IMR-90 (cell line): ENCODE data around the gene ATG10. TPM values are rescaled to one million over a fixed set of nuclear protein-coding genes. Genes with fewer than 3 reads are reported as not detected.
"Not testable (repeated sequence)": the region's sequence is repeated elsewhere in the genome, so short reads cannot be mapped to it uniquely, and the experiment has no call there.

Experiments used
- ATAC-seq: fragments of 200-7000 bp; cut with Tn5 transposase; 2 replicates; pipeline ENCODE4 v1.9.1; 2020; ENCODE audit warnings: low read depth, mild to moderate bottlenecking, moderate library complexity
- BruUV-seq: library from RNA; stranded (reverse); fragments of 400-500 nt; replicated peaks from 2 replicates; lab custom pipeline; 2021; lab: Mats Ljungman, UMichigan
- CTCF ChIA-PET: fragments of 300-600 bp; formaldehyde crosslinking; extraction: SDS; loops from one replicate; lab custom pipeline; 2021; ENCODE audit warnings: antibody characterized with exemption; lab: Yijun Ruan, JAX
- POLR2A ChIA-PET: fragments of 300-600 bp; sonication (Branson Sonifier 250); formaldehyde crosslinking; loops from one replicate; lab custom pipeline; 2022; ENCODE audit warnings: antibody characterized with exemption; ENCODE audit not compliant: unreplicated experiment; lab: Charles Lee
- DNase-seq: peaks from one replicate; pipeline ENCODE4 v3.0.0; 2013
- H2AFZ ChIP-seq: replicated peaks from 2 replicates; pipeline ENCODE3; 2013; ENCODE audit warnings: low read length, mild to moderate bottlenecking; ENCODE audit not compliant: poor library complexity
- H2AK5ac ChIP-seq: 2 replicates; pipeline ENCODE4 v1.6.1; 2013; ENCODE audit warnings: low read depth, low read length, inconsistent platforms
- H2AK9ac ChIP-seq: replicated peaks from 2 replicates; pipeline ENCODE3; 2013; ENCODE audit warnings: mild to moderate bottlenecking, low read depth, low read length, moderate library complexity; ENCODE audit not compliant: poor library complexity
- H2BK120ac ChIP-seq: 2 replicates; pipeline ENCODE4 v1.6.1; 2013; ENCODE audit warnings: low read depth, low read length, inconsistent platforms
- H2BK15ac ChIP-seq: 3 replicates; pipeline ENCODE4 v1.6.1; 2013; ENCODE audit warnings: low read depth, low read length, inconsistent platforms
- H2BK20ac ChIP-seq: 2 replicates; pipeline ENCODE4 v1.6.1; 2013; ENCODE audit warnings: low read depth, mild to moderate bottlenecking, inconsistent platforms, low read length, moderate library complexity
- H2BK5ac ChIP-seq: 2 replicates; pipeline ENCODE4 v1.6.1; 2013; ENCODE audit warnings: mild to moderate bottlenecking, low read depth, low read length, inconsistent platforms; ENCODE audit not compliant: poor library complexity, severe bottlenecking
- H3K14ac ChIP-seq: replicated peaks from 2 replicates; pipeline ENCODE4 v1.6.1; 2013; ENCODE audit warnings: low read depth, low read length, inconsistent platforms
- H3K18ac ChIP-seq: 2 replicates; pipeline ENCODE4 v1.6.1; 2013; ENCODE audit warnings: low read depth, low read length, control low read depth
- H3K23ac ChIP-seq: 2 replicates; pipeline ENCODE4 v1.6.1; 2013; ENCODE audit warnings: low read depth, low read length, inconsistent platforms
- H3K27ac ChIP-seq: 2 replicates; pipeline ENCODE4 v1.5.1; 2013; ENCODE audit warnings: mild to moderate bottlenecking, control low read depth, low read length; ENCODE audit not compliant: insufficient read depth
- H3K27me3 ChIP-seq: 2 replicates; pipeline ENCODE4 v1.6.1; 2013; ENCODE audit warnings: low read length; ENCODE audit not compliant: control insufficient read depth, insufficient read depth
- H3K36me3 ChIP-seq: 2 replicates; pipeline ENCODE4 v1.6.1; 2013; ENCODE audit warnings: low read length, mixed read lengths; ENCODE audit not compliant: control insufficient read depth, insufficient read depth
- H3K4ac ChIP-seq: 2 replicates; pipeline ENCODE4 v1.6.1; 2013; ENCODE audit warnings: low read depth, low read length, inconsistent platforms
- H3K4me1 ChIP-seq: 2 replicates; pipeline ENCODE4 v1.6.1; 2013; ENCODE audit warnings: low read length, mixed read lengths; ENCODE audit not compliant: control insufficient read depth, insufficient read depth
- H3K4me2 ChIP-seq: 2 replicates; pipeline ENCODE4 v1.6.1; 2013; ENCODE audit warnings: low read depth, mild to moderate bottlenecking, control low read depth, low read length, moderate library complexity
- H3K4me3 ChIP-seq: 2 replicates; pipeline ENCODE4 v1.5.1; 2013; ENCODE audit warnings: low read depth, mild to moderate bottlenecking, control low read depth, low read length, moderate library complexity; ENCODE audit not compliant: insufficient read depth
- H3K56ac ChIP-seq: 2 replicates; pipeline ENCODE4 v1.6.1; 2013; ENCODE audit warnings: low read length, inconsistent platforms; ENCODE audit not compliant: insufficient read depth; ENCODE audit errors: extremely low read depth
- H3K79me1 ChIP-seq, 2 experiments: 2 replicates each; pipeline ENCODE4 v1.6.1; 2013; ENCODE audit warnings: low read length in 2 of 2, inconsistent platforms in 1 of 2, low read depth in 1 of 2
- H3K9ac ChIP-seq: 2 replicates; pipeline ENCODE4 v1.6.1; 2013; ENCODE audit warnings: low read depth, low read length, control low read depth
- H3K9me1 ChIP-seq: 2 replicates; pipeline ENCODE4 v1.6.1; 2013; ENCODE audit warnings: low read length, inconsistent platforms; ENCODE audit not compliant: insufficient read depth
- H3K9me3 ChIP-seq: 2 replicates; pipeline ENCODE4 v1.6.1; 2013; ENCODE audit warnings: low read length; ENCODE audit not compliant: control insufficient read depth, insufficient read depth
- H4K20me1 ChIP-seq: 2 replicates; pipeline ENCODE4 v1.6.1; 2013; ENCODE audit warnings: low read length, inconsistent platforms; ENCODE audit not compliant: insufficient read depth
- H4K5ac ChIP-seq: 2 replicates; pipeline ENCODE4 v1.6.1; 2013; ENCODE audit warnings: mild to moderate bottlenecking, low read depth, low read length, control low read depth
- H4K8ac ChIP-seq, 2 experiments: 2 replicates each; pipeline ENCODE4 v1.6.1; 2013; ENCODE audit warnings: low read depth in 2 of 2, low read length in 2 of 2, control low read depth in 1 of 2, inconsistent platforms in 1 of 2
- H4K91ac ChIP-seq: 2 replicates; pipeline ENCODE4 v1.6.1; 2013; ENCODE audit warnings: low read depth, low read length, inconsistent platforms; ENCODE audit not compliant: insufficient read depth
- WGBS, 2 experiments: methylation state at CpG; one replicate each; pipeline versions ENCODE4 v1.1.5 to v1.1.7; 2013; ENCODE audit warnings: missing lambda C conversion rate in 2 of 2; ENCODE audit not compliant: insufficient read length in 1 of 2; ENCODE audit errors: extremely low coverage in 2 of 2; 5-methylcytosine and 5-hydroxymethylcytosine counted together
- dilution Hi-C: fragments of 300-500 bp; cut with HindIII; formaldehyde crosslinking; loops from one replicate; pipeline ENCODE4 v1.14.3; 2018; ENCODE audit warnings: low sequenced_read_pairs; ENCODE audit not compliant: unreplicated experiment
- in situ Hi-C: fragments of 300-500 bp; cut with MboI; formaldehyde crosslinking; loops from 3 replicates; pipeline ENCODE4 v1.14.3; 2019; ENCODE audit warnings: low sequenced_read_pairs, inconsistent platforms, mixed read lengths
- intact Hi-C: fragments of 100-400 bp; cut with micrococcal nuclease; formaldehyde crosslinking; loops from 2 replicates; pipeline ENCODE4 v1.10.0; 2022
- polyA plus RNA-seq, 3 experiments: library from polyadenylated mRNA; depleted of rRNA; stranded (reverse); fragments of >200 nt; gene quantifications; 2 replicates each; pipeline ENCODE4 v1.2.3, GENCODE V29; 2012; ENCODE audit warnings: low replicate concordance in 1 of 3
- total RNA-seq: library from RNA; depleted of rRNA; stranded (reverse); fragments of >200 nt; gene quantifications from 2 replicates; pipeline ENCODE4 v1.2.3, GENCODE V29; 2012

The ATG10 gene
- total and polyA plus RNA-seq, 2 of the 4 experiments (the other 2 are of a cell fraction), result 3.4 to 8.1 TPM

GRCh38 chr5:81983148-81983547 lies 11.3 kb downstream of the ATG10 start:
- H3K4me3 ChIP-seq, H3K27ac ChIP-seq, H2BK120ac ChIP-seq, intact Hi-C loops, H4K20me1 ChIP-seq, H3K14ac ChIP-seq, ATAC-seq, H3K27me3 ChIP-seq, H3K18ac ChIP-seq, H3K23ac ChIP-seq, H3K4me2 ChIP-seq, BruUV-seq, H2AK5ac ChIP-seq, H3K4ac ChIP-seq, H3K79me1 ChIP-seq, H2AFZ ChIP-seq, H2BK15ac ChIP-seq, H3K56ac ChIP-seq, H3K4me1 ChIP-seq, H3K9me3 ChIP-seq, H3K36me3 ChIP-seq, H2BK20ac ChIP-seq, H2BK5ac ChIP-seq, in situ Hi-C loops, DNase-seq, H2AK9ac ChIP-seq, POLR2A ChIA-PET, dilution Hi-C loops, H3K9me1 ChIP-seq, H3K9ac ChIP-seq, CTCF ChIA-PET, H4K5ac ChIP-seq, H4K91ac ChIP-seq, H4K8ac ChIP-seq: not testable (repeated sequence)
- 100% methylated on average over 2 of the region's 27 CpGs; no CpG with 5 or more reads in 1 of the 2 experiments for WGBS, 2 experiments

GRCh38 chr5:81983563-81983962 lies 11.7 kb downstream of the ATG10 start:
- H2AK9ac ChIP-seq, ATAC-seq, H3K4me2 ChIP-seq, H3K79me1 ChIP-seq, H3K9me3 ChIP-seq, H3K4me1 ChIP-seq, H3K9me1 ChIP-seq, H3K9ac ChIP-seq, H3K23ac ChIP-seq, H3K27me3 ChIP-seq, H3K18ac ChIP-seq, H2AFZ ChIP-seq, H4K91ac ChIP-seq, POLR2A ChIA-PET, H2BK120ac ChIP-seq, DNase-seq, H2BK5ac ChIP-seq, H3K27ac ChIP-seq, H3K36me3 ChIP-seq, H3K4ac ChIP-seq, H4K8ac ChIP-seq, H3K4me3 ChIP-seq, H3K14ac ChIP-seq, H2AK5ac ChIP-seq, H2BK20ac ChIP-seq, CTCF ChIA-PET, intact Hi-C loops, dilution Hi-C loops, H4K20me1 ChIP-seq, H2BK15ac ChIP-seq, in situ Hi-C loops, H3K56ac ChIP-seq, H4K5ac ChIP-seq, BruUV-seq: not testable (repeated sequence)
- WGBS, 2 experiments, result no CpG with 5 or more reads among the region's 30 CpGs
